HEK293 (cell line): ENCODE measurements around the gene HSPA8.
A peak's percentile ranks its signal among the peaks of the same experiment; 100 is the strongest.

Experiments
- FEZF1 ChIP-seq: fragments of 450-650 bp; formaldehyde crosslinking; IDR thresholded peaks from 2 replicates; pipeline ENCODE4 v1.5.1; 2016; ENCODE audit warnings: missing biosample characterization, missing genetic modification characterization
- GLIS2 ChIP-seq: fragments of 450-650 bp; formaldehyde crosslinking; IDR thresholded peaks from 2 replicates; pipeline ENCODE4 v1.5.1; 2016; ENCODE audit warnings: missing biosample characterization, missing genetic modification characterization
- HOXC10 ChIP-seq: sonication (generic); formaldehyde crosslinking; IDR thresholded peaks from 2 replicates; pipeline ENCODE4 v1.8.1; 2023; ENCODE audit warnings: mild to moderate bottlenecking, missing genetic modification reagents
- OSR2 ChIP-seq: fragments of 450-650 bp; formaldehyde crosslinking; IDR thresholded peaks from 2 replicates; pipeline ENCODE4 v1.5.1; 2016; ENCODE audit warnings: missing biosample characterization, missing genetic modification characterization
- PATZ1 ChIP-seq: fragments of 450-650 bp; formaldehyde crosslinking; IDR thresholded peaks from 2 replicates; pipeline ENCODE4 v1.5.1; 2016; ENCODE audit warnings: missing biosample characterization, missing genetic modification characterization
- PRDM1 ChIP-seq: fragments of 450-650 bp; formaldehyde crosslinking; IDR thresholded peaks from 2 replicates; pipeline ENCODE4; 2016; ENCODE audit warnings: missing biosample characterization, missing genetic modification characterization
- PRDM10 ChIP-seq: fragments of 450-650 bp; formaldehyde crosslinking; IDR thresholded peaks from 2 replicates; pipeline ENCODE4 v1.5.1; 2016; ENCODE audit warnings: missing biosample characterization, missing genetic modification characterization
- SP7 ChIP-seq: fragments of 450-650 bp; formaldehyde crosslinking; IDR thresholded peaks from 2 replicates; pipeline ENCODE4 v1.5.1; 2016; ENCODE audit warnings: missing biosample characterization, missing genetic modification characterization
- WT1 ChIP-seq: fragments of 450-650 bp; formaldehyde crosslinking; IDR thresholded peaks from 2 replicates; pipeline ENCODE4 v1.5.1; 2016; ENCODE audit warnings: missing biosample characterization, missing genetic modification characterization
- YY1 ChIP-seq: fragments of 450-650 bp; formaldehyde crosslinking; IDR thresholded peaks from 2 replicates; pipeline ENCODE4 v1.5.1; 2018; ENCODE audit warnings: missing biosample characterization, missing genetic modification characterization
- ZBTB10 ChIP-seq: fragments of 450-650 bp; formaldehyde crosslinking; IDR thresholded peaks from 2 replicates; pipeline ENCODE4 v1.5.1; 2016; ENCODE audit warnings: missing biosample characterization, missing genetic modification characterization
- ZFP3 ChIP-seq: fragments of 450-650 bp; formaldehyde crosslinking; IDR thresholded peaks from 2 replicates; pipeline ENCODE4 v1.5.1; 2016; ENCODE audit warnings: low read depth, missing biosample characterization, missing genetic modification characterization
- ZFP37 ChIP-seq: fragments of 450-650 bp; formaldehyde crosslinking; IDR thresholded peaks from 2 replicates; pipeline ENCODE4 v1.5.1; 2016; ENCODE audit warnings: missing biosample characterization, missing genetic modification characterization
- ZNF133 ChIP-seq: fragments of 450-650 bp; formaldehyde crosslinking; IDR thresholded peaks from 2 replicates; pipeline ENCODE4 v1.5.1; 2016; ENCODE audit warnings: missing biosample characterization, missing genetic modification characterization
- ZNF138 ChIP-seq: fragments of 450-650 bp; formaldehyde crosslinking; IDR thresholded peaks from 2 replicates; pipeline ENCODE4 v1.5.1; 2016; ENCODE audit warnings: missing biosample characterization, missing genetic modification characterization, borderline replicate concordance
- ZNF140 ChIP-seq: fragments of 450-650 bp; formaldehyde crosslinking; IDR thresholded peaks from 2 replicates; pipeline ENCODE4 v1.5.1; 2016; ENCODE audit warnings: missing biosample characterization, missing genetic modification characterization
- ZNF174 ChIP-seq: fragments of 450-650 bp; formaldehyde crosslinking; IDR thresholded peaks from 2 replicates; pipeline ENCODE4 v1.5.0; 2017; ENCODE audit warnings: missing biosample characterization, mild to moderate bottlenecking, missing genetic modification characterization
- ZNF24 ChIP-seq: fragments of 450-650 bp; formaldehyde crosslinking; IDR thresholded peaks from 2 replicates; pipeline ENCODE4 v1.5.1; 2016; ENCODE audit warnings: missing biosample characterization, missing genetic modification characterization
- ZNF302 ChIP-seq: fragments of 450-650 bp; formaldehyde crosslinking; IDR thresholded peaks from 2 replicates; pipeline ENCODE4 v1.5.1; 2016; ENCODE audit warnings: missing biosample characterization, missing genetic modification characterization, low read depth
- ZNF335 ChIP-seq: fragments of 450-650 bp; formaldehyde crosslinking; conservative IDR thresholded peaks from 2 replicates; pipeline ENCODE4 v1.5.1; 2016; ENCODE audit warnings: missing biosample characterization, missing genetic modification characterization
- ZNF341 ChIP-seq: fragments of 450-650 bp; formaldehyde crosslinking; IDR thresholded peaks from 2 replicates; pipeline ENCODE4; 2016; ENCODE audit warnings: low read depth, missing biosample characterization, missing genetic modification characterization
- ZNF48 ChIP-seq: fragments of 450-650 bp; formaldehyde crosslinking; IDR thresholded peaks from 2 replicates; pipeline ENCODE4 v1.5.1; 2016; ENCODE audit warnings: missing biosample characterization, missing genetic modification characterization
- ZNF501 ChIP-seq: fragments of 450-650 bp; formaldehyde crosslinking; IDR thresholded peaks from 2 replicates; pipeline ENCODE4 v1.5.1; 2016; ENCODE audit warnings: missing biosample characterization, missing genetic modification characterization
- ZNF555 ChIP-seq: fragments of 450-650 bp; formaldehyde crosslinking; conservative IDR thresholded peaks from 2 replicates; pipeline ENCODE4 v1.5.1; 2017; ENCODE audit warnings: missing biosample characterization, mild to moderate bottlenecking, missing genetic modification characterization, inconsistent platforms
- ZNF645 ChIP-seq: fragments of 450-650 bp; formaldehyde crosslinking; IDR thresholded peaks from 2 replicates; pipeline ENCODE4; 2016; ENCODE audit warnings: missing biosample characterization, missing genetic modification characterization
- ZNF76 ChIP-seq: fragments of 450-650 bp; formaldehyde crosslinking; IDR thresholded peaks from 2 replicates; pipeline ENCODE4; 2016; ENCODE audit warnings: low read depth, missing biosample characterization, missing genetic modification characterization, borderline replicate concordance
- ZNF776 ChIP-seq: fragments of 450-650 bp; formaldehyde crosslinking; IDR thresholded peaks from 2 replicates; pipeline ENCODE4 v1.5.0; 2017; ENCODE audit warnings: missing biosample characterization, missing genetic modification characterization, borderline replicate concordance
- ZSCAN30 ChIP-seq: fragments of 450-650 bp; IDR thresholded peaks from 2 replicates; pipeline ENCODE4 v1.5.1; 2018; ENCODE audit warnings: missing biosample characterization, mild to moderate bottlenecking, missing genetic modification characterization, moderate library complexity

HSPA8 gene

GRCh38 chr11:123062158-123062891 is 389 bp upstream of the HSPA8 start (continued):
- TF ChIP-seq PRDM10 (tag by site-specific recombination) (no peak; the same call in none of the 2 replicates), ZNF48 (tag by site-specific recombination) (no peak), ZNF24 (tag by site-specific recombination) (0 out of 2 replicates have a peak, but pooled peaks have one; percentile 13), ZNF776 (tag by site-specific recombination) (no peak), OSR2 (tag by site-specific recombination) (0 out of 2 replicates have a peak, but pooled peaks have one; percentile 7), ZNF501 (tag by site-specific recombination) (0 out of 2 replicates have a peak, but pooled peaks have one; percentile 46), ZNF335 (tag by site-specific recombination) (0 out of 2 replicates have a peak, but pooled peaks have one; percentile 12), WT1 (peak; percentile 44; the same call in 1 of the 2 replicates), SP7 (tag by site-specific recombination) (0 out of 2 replicates have a peak, but pooled peaks have one; percentile 41), ZNF174 (tag by site-specific recombination) (no peak), ZNF140 (tag by site-specific recombination) (peak; percentile 65; the same call in 1 of the 2 replicates), PATZ1 (tag by site-specific recombination) (peak; percentile 99), ZNF645 (tag by site-specific recombination) (no peak), ZFP3 (tag by site-specific recombination) (no peak), ZNF76 (tag by site-specific recombination) (peak; percentile 71; the same call in 1 of the 2 replicates), HOXC10 (CRISPR knock-in tag) (no peak), ZFP37 (tag by site-specific recombination) (0 out of 2 replicates have a peak, but pooled peaks have one; percentile 50), ZSCAN30 (tag by site-specific recombination) (0 out of 2 replicates have a peak, but pooled peaks have one; percentile 21), YY1 (peak; percentile 86), GLIS2 (tag by site-specific recombination) (peak; percentile 66), ZNF133 (tag by site-specific recombination) (no peak), ZNF341 (tag by site-specific recombination) (peak; percentile 41), ZNF302 (tag by site-specific recombination) (no peak), ZNF555 (tag by site-specific recombination) (no peak), PRDM1 (tag by site-specific recombination) (peak; percentile 71), FEZF1 (tag by site-specific recombination) (peak; percentile 65), ZNF138 (tag by site-specific recombination) (no peak), ZBTB10 (tag by site-specific recombination) (peak; percentile 67)
